ENCODE results near the gene FYN. TPM values are rescaled to one million over a fixed set of nuclear protein-coding genes. Genes with fewer than 3 reads are reported as not detected.

FYN gene
- total RNA-seq, 1 experiment from 2014 or later, result 249 TPM

GRCh38 chr6:111766201-111766857, 106.9 kb downstream of the FYN start:
- H2AFZ ChIP-seq (ENCODE audit: low read length), result no peak overlapping the region
- DNase-seq, result no peak
- peak overlapping the region; percentile 53; the same call in 1 of the 2 replicates for H3K4me3 ChIP-seq (ENCODE audit: low read length)
- H3K4me1 ChIP-seq (ENCODE audit: low read length), result peaks cover 100% of the 10 kb centered on the region
- H3K36me3 ChIP-seq (ENCODE audit: insufficient read depth, low read length), result 0 out of 2 replicates have a peak, but pooled peaks cover 3% of the 10 kb centered on the region
- no peaks in the 10 kb centered on the region for H3K9me3 ChIP-seq (ENCODE audit: low read length)
- H4K20me1 ChIP-seq (ENCODE audit: insufficient read depth, low read depth, low read length), result no peaks in the 10 kb centered on the region
- H3K27me3 ChIP-seq (ENCODE audit: low read length), result no peaks in the 10 kb centered on the region
- H3K4me2 ChIP-seq (ENCODE audit: low read depth, low read length, poor library complexity, severe bottlenecking), result peak overlapping the region; percentile 71
- H3K9me2 ChIP-seq (replicated peaks; ENCODE audit: insufficient read depth, low read length), result no peaks in the 10 kb centered on the region
- H3K27ac ChIP-seq (ENCODE audit: low read length), result peak overlapping the region; percentile 96
- peaks cover 79% of the 10 kb centered on the region for H3K79me2 ChIP-seq (ENCODE audit: low read length)
- peak overlapping the region; percentile 67 for H3K9ac ChIP-seq (ENCODE audit: low read length)

- Histone ChIP-seq H3K4me2 (ENCODE audit: low read depth, low read length, poor library complexity, severe bottlenecking) (peak overlapping the region; percentile 71), H3K9me3 (ENCODE audit: low read length) (no peaks in the 10 kb centered on the region), H3K27me3 (ENCODE audit: low read length) (no peaks in the 10 kb centered on the region), H3K4me3 (ENCODE audit: low read length) (peak overlapping the region; percentile 53; the same call in 1 of the 2 replicates), H3K9ac (ENCODE audit: low read length) (peak overlapping the region; percentile 67), H4K20me1 (ENCODE audit: insufficient read depth, low read depth, low read length) (no peaks in the 10 kb centered on the region), H3K9me2 (replicated peaks; ENCODE audit: insufficient read depth, low read length) (no peaks in the 10 kb centered on the region), H3K4me1 (ENCODE audit: low read length) (peaks cover 100% of the 10 kb centered on the region), H3K36me3 (ENCODE audit: insufficient read depth, low read length) (0 out of 2 replicates have a peak, but pooled peaks cover 2% of the 10 kb centered on the region), H2AFZ (ENCODE audit: low read length) (no peak overlapping the region), H3K27ac (ENCODE audit: low read length) (peak overlapping the region; percentile 96), H3K79me2 (ENCODE audit: low read length) (peaks cover 79% of the 10 kb centered on the region)
- no peak for DNase-seq
These were observed 107.5 kb downstream of the FYN start for GRCh38 chr6:111765763-111766162.

DNA sequence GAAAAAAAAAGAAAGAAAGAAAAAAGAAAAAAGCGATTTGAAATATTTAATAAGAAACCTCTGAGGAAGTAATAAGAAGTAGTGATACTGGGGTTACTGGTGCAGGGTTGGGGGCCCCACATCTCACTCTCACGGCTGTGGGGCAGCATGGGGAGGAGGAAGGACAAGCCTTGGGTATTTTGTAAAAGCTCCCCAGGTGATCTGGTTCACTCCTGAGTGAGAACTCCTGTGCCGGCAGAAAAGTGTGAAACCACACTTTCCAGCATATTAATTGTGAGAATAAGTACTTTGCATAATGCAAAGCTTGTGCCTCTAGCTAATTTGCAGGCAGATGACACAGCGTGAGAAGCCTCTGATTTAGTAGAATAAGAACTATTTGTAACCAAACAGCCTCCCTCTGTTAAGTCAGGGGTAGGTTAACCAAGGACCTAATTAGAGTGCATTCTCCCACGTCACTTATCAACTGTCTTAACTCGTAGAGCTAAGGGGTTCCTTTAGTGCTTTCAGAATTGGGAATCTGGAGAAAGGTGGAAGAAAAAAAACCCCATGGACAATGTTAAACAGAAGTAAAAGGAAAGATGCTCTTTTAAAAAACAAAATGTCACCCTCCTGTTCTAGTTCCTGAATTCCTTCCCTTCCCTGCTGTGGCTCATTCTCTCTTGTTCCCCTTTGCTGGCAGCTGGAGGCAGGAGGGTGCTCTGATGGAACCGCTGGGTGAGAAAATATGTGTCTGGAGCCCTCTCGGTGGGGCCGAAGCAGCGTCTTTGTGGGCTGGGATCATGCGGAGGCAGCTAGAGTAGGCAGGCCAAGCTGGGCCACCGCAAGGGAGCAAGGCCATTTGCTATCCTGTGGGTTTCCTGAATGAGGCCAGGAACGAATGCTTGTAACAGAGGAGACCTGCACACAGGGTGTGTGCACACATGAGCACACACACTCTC, 108.7 kb downstream of the FYN start:
- Histone ChIP-seq H4K20me1 (ENCODE audit: insufficient read depth, low read depth, low read length) (no peaks in the 10 kb centered on the region), H3K4me2 (ENCODE audit: low read depth, low read length, poor library complexity, severe bottlenecking) (peak overlapping the region; percentile 71), H3K9me3 (ENCODE audit: low read length) (no peaks in the 10 kb centered on the region), H2AFZ (ENCODE audit: low read length) (no peak overlapping the region), H3K36me3 (ENCODE audit: insufficient read depth, low read length) (no peaks in the 10 kb centered on the region), H3K4me1 (ENCODE audit: low read length) (peaks cover 100% of the 10 kb centered on the region), H3K9ac (ENCODE audit: low read length) (peak overlapping the region; percentile 67), H3K79me2 (ENCODE audit: low read length) (peaks cover 79% of the 10 kb centered on the region), H3K4me3 (ENCODE audit: low read length) (peak overlapping the region; percentile 53), H3K27me3 (ENCODE audit: low read length) (no peaks in the 10 kb centered on the region), H3K9me2 (replicated peaks; ENCODE audit: insufficient read depth, low read length) (no peaks in the 10 kb centered on the region), H3K27ac (ENCODE audit: low read length) (peak overlapping the region; percentile 96)
- DNase-seq, result peak; percentile 92

- no peak for DNase-seq
- no peak overlapping the region for H2AFZ ChIP-seq (ENCODE audit: low read length)
- H4K20me1 ChIP-seq (ENCODE audit: insufficient read depth, low read depth, low read length), result no peaks in the 10 kb centered on the region
- peak overlapping the region; percentile 17 for H3K4me3 ChIP-seq (ENCODE audit: low read length)
- H3K4me2 ChIP-seq (ENCODE audit: low read depth, low read length, poor library complexity, severe bottlenecking), result peak overlapping the region; percentile 71
- H3K79me2 ChIP-seq (ENCODE audit: low read length), result peaks cover 79% of the 10 kb centered on the region
- peaks cover 100% of the 10 kb centered on the region for H3K4me1 ChIP-seq (ENCODE audit: low read length)
- H3K9me3 ChIP-seq (ENCODE audit: low read length), result no peaks in the 10 kb centered on the region
- peak overlapping the region; percentile 67 for H3K9ac ChIP-seq (ENCODE audit: low read length)
- H3K36me3 ChIP-seq (ENCODE audit: insufficient read depth, low read length), result no peaks in the 10 kb centered on the region
- no peaks in the 10 kb centered on the region for H3K27me3 ChIP-seq (ENCODE audit: low read length)
- peak overlapping the region; percentile 96 for H3K27ac ChIP-seq (ENCODE audit: low read length)
- H3K9me2 ChIP-seq (replicated peaks; ENCODE audit: insufficient read depth, low read length), result no peaks in the 10 kb centered on the region
These were observed 109.9 kb downstream of the FYN start for GRCh38 chr6:111763381-111763780.

DNA sequence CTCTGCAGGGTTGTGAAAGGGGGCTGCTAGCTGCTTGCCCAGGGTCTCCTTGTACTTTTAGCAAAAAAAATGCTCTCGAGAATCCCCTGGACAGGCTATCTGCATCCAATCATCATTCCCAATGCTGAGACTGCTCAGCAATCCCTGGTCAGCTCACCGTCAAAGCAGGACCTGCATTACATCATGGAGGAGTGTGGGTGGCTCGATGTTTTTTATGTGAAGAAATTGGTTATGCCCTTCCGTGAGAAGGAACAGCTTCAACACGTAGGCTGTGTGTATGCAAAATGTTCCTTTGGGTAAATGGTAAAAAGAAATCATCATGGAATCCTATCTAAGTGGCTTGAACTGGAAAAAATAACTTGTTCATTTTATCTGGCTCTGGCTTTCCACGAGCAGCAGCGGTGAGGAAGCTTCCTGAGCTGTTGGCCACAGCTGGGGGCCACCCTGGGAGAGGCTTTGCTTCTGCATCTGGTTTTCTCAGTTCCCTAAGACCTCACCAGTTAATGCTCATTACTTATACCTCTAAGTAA, 111.4 kb downstream of the FYN start:
- Histone ChIP-seq H3K9me2 (replicated peaks; ENCODE audit: insufficient read depth, low read length) (no peaks in the 10 kb centered on the region), H3K9me3 (ENCODE audit: low read length) (no peaks in the 10 kb centered on the region), H3K27ac (ENCODE audit: low read length) (peak overlapping the region; percentile 96), H3K4me3 (ENCODE audit: low read length) (peak overlapping the region; percentile 17; the same call in 1 of the 2 replicates), H3K9ac (ENCODE audit: low read length) (peak overlapping the region; percentile 67), H4K20me1 (ENCODE audit: insufficient read depth, low read depth, low read length) (no peaks in the 10 kb centered on the region), H2AFZ (ENCODE audit: low read length) (no peak overlapping the region), H3K36me3 (ENCODE audit: insufficient read depth, low read length) (no peaks in the 10 kb centered on the region), H3K4me1 (ENCODE audit: low read length) (peaks cover 99% of the 10 kb centered on the region), H3K27me3 (ENCODE audit: low read length) (no peaks in the 10 kb centered on the region), H3K4me2 (ENCODE audit: low read depth, low read length, poor library complexity, severe bottlenecking) (peak overlapping the region; percentile 71), H3K79me2 (ENCODE audit: low read length) (peaks cover 79% of the 10 kb centered on the region)
- peak; percentile 69 for DNase-seq

DNA sequence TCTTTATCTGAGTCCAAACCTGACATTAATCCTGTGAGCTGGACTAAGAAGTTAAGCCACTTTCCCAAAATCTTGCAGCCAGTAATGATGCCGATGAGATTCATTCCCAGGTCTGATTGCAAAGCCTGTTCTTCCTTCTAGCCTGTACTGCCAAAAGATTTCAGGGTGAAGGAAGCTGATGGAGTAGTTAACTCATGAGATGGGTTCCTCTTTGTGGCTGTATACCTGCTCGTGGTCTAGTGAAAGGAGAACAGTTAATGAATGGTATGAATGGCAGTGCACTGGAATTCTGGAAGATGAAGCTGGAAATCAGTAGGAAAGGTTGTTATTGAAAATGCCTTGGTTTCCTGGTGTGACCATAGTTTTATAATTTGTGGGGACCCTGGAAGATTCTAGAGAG, 112.0 kb downstream of the FYN start:
- Histone ChIP-seq H3K4me2 (ENCODE audit: low read depth, low read length, poor library complexity, severe bottlenecking) (peak overlapping the region; percentile 71), H3K4me1 (ENCODE audit: low read length) (peaks cover 99% of the 10 kb centered on the region), H3K4me3 (ENCODE audit: low read length) (peak overlapping the region; percentile 17; the same call in 1 of the 2 replicates), H3K9me3 (ENCODE audit: low read length) (no peaks in the 10 kb centered on the region), H3K79me2 (ENCODE audit: low read length) (peaks cover 78% of the 10 kb centered on the region), H3K9me2 (replicated peaks; ENCODE audit: insufficient read depth, low read length) (no peaks in the 10 kb centered on the region), H3K27me3 (ENCODE audit: low read length) (no peaks in the 10 kb centered on the region), H3K27ac (ENCODE audit: low read length) (peak overlapping the region; percentile 96), H3K36me3 (ENCODE audit: insufficient read depth, low read length) (no peaks in the 10 kb centered on the region), H2AFZ (ENCODE audit: low read length) (no peak overlapping the region), H4K20me1 (ENCODE audit: insufficient read depth, low read depth, low read length) (no peaks in the 10 kb centered on the region), H3K9ac (ENCODE audit: low read length) (peak overlapping the region; percentile 67)
- no peak for DNase-seq

DNA sequence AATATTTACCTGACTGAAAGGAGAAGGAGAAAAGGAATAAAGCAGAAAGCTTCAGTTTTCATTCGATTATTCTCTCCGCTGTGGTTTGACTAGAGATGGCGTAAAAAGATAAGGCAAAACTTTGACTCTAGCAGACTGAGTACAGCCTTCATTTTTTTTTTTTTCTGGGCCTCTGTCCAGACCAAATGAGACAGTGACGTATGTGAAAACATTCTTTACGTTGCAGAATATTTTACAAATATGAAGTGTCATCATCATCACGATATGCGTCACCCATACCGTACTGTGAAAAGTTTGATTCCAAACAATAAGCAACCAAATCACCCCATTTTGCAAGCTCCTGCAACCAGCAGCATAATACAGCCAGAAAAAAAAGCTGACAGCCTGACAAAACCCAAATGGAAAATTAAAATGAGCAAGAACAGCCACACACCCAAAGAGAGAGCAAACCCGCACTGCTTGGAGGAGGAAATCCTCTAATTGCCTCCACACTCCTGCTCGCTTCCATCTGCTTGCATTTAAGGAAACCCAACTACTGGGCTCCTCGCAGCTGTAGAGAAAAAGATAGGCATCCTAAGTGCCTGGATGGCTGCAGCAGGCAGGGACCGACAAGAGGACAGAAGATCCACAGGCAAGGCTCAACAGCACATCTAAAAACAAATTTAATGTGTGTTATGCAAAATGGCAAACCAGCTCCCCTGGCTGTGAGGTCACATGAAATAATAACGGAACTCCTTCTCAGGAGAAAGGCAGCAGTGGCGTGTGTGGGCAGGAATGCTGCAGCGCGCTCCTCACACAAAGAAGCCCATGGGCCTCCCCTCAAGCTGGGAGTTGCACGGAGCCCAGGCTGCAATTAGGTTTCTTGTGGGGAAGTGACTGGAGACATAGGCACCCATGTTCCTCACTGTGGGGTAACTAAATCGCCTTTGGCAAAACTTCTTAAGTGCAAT, 113.1 kb downstream of the FYN start:
- H3K79me2 ChIP-seq (ENCODE audit: low read length), result peaks cover 78% of the 10 kb centered on the region
- H3K4me1 ChIP-seq (ENCODE audit: low read length), result peaks cover 99% of the 10 kb centered on the region
- DNase-seq, result peak; percentile 75
- H3K4me2 ChIP-seq (ENCODE audit: low read depth, low read length, poor library complexity, severe bottlenecking), result peak overlapping the region; percentile 71
- no peaks in the 10 kb centered on the region for H3K9me3 ChIP-seq (ENCODE audit: low read length)
- peak overlapping the region; percentile 50 for H3K4me3 ChIP-seq (ENCODE audit: low read length)
- H3K27ac ChIP-seq (ENCODE audit: low read length), result peak overlapping the region; percentile 96
- no peaks in the 10 kb centered on the region for H4K20me1 ChIP-seq (ENCODE audit: insufficient read depth, low read depth, low read length)
- H2AFZ ChIP-seq (ENCODE audit: low read length), result no peak overlapping the region
- no peaks in the 10 kb centered on the region for H3K27me3 ChIP-seq (ENCODE audit: low read length)
- H3K9ac ChIP-seq (ENCODE audit: low read length), result peak overlapping the region; percentile 67
- H3K36me3 ChIP-seq (ENCODE audit: insufficient read depth, low read length), result no peaks in the 10 kb centered on the region
- H3K9me2 ChIP-seq (replicated peaks; ENCODE audit: insufficient read depth, low read length), result no peaks in the 10 kb centered on the region

All from Karpas-422 (cell line).